ENCODE measurements around the gene NRG3. TPM values are rescaled to one million over a fixed set of nuclear protein-coding genes. Genes with fewer than 3 reads are reported as not detected.

Gene NRG3
- total and polyA plus RNA-seq, 9 donors: 0.04 to 4.5 (median 0.15) TPM; not detected in 2

GRCh38 chr10:82171899-82172298 lies 296.9 kb downstream of the NRG3 start:
- Histone ChIP-seq H3K27me3 (no peaks in the 10 kb centered on the region), H3K27ac (no peak overlapping the region), H3K4me1 (ENCODE audit: insufficient read depth) (no peaks in the 10 kb centered on the region), H3K36me3 (no peaks in the 10 kb centered on the region), H3K9me3 (no peaks in the 10 kb centered on the region), H3K4me3 (no peak overlapping the region)
- DNase-seq: no peak
- WGBS, 3 donors: 84 to 97% (median 90%) methylated on average over 3 of the region's 3 CpGs
- intact Hi-C loops (cut with DNase I): no loop called here
- TF ChIP-seq POLR2A (IDR thresholded peaks at IDR 0.05) (no peak), CTCF (IDR thresholded peaks at IDR 0.05) (no peak), EP300 (IDR thresholded peaks at IDR 0.05) (no peak)

GRCh38 chr10:82176587-82176986 lies 301.6 kb downstream of the NRG3 start:
- Histone ChIP-seq H3K9me3 (no peaks in the 10 kb centered on the region), H3K27me3 (no peaks in the 10 kb centered on the region), H3K4me3 (no peak overlapping the region), H3K27ac (no peak overlapping the region), H3K4me1 (ENCODE audit: insufficient read depth) (no peaks in the 10 kb centered on the region), H3K36me3 (no peaks in the 10 kb centered on the region)
- 47 to 67% (median 47%) methylated on average over 3 of the region's 3 CpGs for WGBS, 3 donors
- no peak for DNase-seq
- TF ChIP-seq POLR2A (IDR thresholded peaks at IDR 0.05): no peak
- no peak for TF ChIP-seq CTCF (IDR thresholded peaks at IDR 0.05)
- no peak for TF ChIP-seq EP300 (IDR thresholded peaks at IDR 0.05)
- intact Hi-C loops (cut with DNase I): no loop called here

GRCh38 chr10:82190432-82191260 lies 315.7 kb downstream of the NRG3 start:
- WGBS, 3 donors: 27 to 42% (median 39%) methylated on average over 5 of the region's 5 CpGs
- H3K27ac ChIP-seq: no peak overlapping the region

GRCh38 chr10:82191653-82192052 lies 316.7 kb downstream of the NRG3 start:
- TF ChIP-seq POLR2A (IDR thresholded peaks at IDR 0.05): no peak
- TF ChIP-seq EP300 (IDR thresholded peaks at IDR 0.05): no peak
- TF ChIP-seq CTCF (IDR thresholded peaks at IDR 0.05): no peak

More at GRCh38 chr10:82190432-82191260, 315.7 kb downstream of the NRG3 start:
- no peaks in the 10 kb centered on the region for H3K36me3 ChIP-seq
- no peak overlapping the region for H3K4me3 ChIP-seq
- no peaks in the 10 kb centered on the region for H3K27me3 ChIP-seq
- DNase-seq: no peak
- intact Hi-C loops (cut with DNase I): no loop called here
- no peak for TF ChIP-seq POLR2A (IDR thresholded peaks at IDR 0.05)
- TF ChIP-seq CTCF (IDR thresholded peaks at IDR 0.05): no peak
- TF ChIP-seq EP300 (IDR thresholded peaks at IDR 0.05): no peak
- no peaks in the 10 kb centered on the region for H3K9me3 ChIP-seq
- H3K4me1 ChIP-seq (ENCODE audit: insufficient read depth): no peaks in the 10 kb centered on the region

More at GRCh38 chr10:82191653-82192052, 316.7 kb downstream of the NRG3 start:
- Histone ChIP-seq H3K9me3 (no peaks in the 10 kb centered on the region), H3K27me3 (no peaks in the 10 kb centered on the region), H3K4me1 (ENCODE audit: insufficient read depth) (no peaks in the 10 kb centered on the region), H3K27ac (no peak overlapping the region), H3K36me3 (no peaks in the 10 kb centered on the region), H3K4me3 (no peak overlapping the region)
- no peak for DNase-seq
- intact Hi-C loops (cut with DNase I): no loop called here
- WGBS, 3 donors: 83 to 89% (median 85%) methylated on average over 2 of the region's 2 CpGs

Data from ovary (tissue), 9 donors.